ENCODE measurements around the gene CYB5D1.

CYB5D1 gene

DNA sequence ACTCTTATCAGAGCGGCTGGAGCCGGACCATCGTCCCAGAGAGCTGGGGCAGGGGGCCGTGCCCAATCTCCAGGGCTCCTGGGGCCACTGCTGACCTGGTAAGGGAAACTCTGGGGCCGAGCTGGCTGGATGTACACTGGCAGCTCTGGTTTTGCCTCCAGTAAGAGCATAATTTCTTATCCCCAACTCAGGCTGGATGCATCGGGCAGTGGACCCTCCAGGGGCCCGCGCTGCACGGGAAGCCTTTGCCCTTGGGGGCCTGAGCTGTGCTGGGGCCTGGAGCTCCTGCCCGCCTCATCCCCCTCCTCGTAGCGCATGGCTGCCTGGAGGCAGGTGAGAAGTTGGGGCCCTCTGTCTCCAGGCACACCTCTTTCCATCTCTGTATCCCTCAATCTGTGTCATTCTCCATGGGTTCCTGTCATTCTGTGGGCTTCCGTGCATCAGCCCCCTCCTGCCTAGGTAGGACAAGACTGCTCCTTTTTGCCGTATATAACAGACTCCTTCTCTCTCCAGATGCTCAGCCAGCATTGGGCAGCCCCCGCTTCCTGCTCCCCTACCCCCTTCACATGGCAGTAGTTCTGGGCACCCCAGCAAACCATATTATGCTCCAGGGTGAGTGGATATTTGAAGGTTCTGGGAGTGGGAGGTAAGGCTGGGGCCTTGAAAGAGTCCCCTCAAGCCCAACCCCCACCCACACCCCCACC is 12.3 kb upstream of the CYB5D1 start:
- no peak for DNase-seq

DNA sequence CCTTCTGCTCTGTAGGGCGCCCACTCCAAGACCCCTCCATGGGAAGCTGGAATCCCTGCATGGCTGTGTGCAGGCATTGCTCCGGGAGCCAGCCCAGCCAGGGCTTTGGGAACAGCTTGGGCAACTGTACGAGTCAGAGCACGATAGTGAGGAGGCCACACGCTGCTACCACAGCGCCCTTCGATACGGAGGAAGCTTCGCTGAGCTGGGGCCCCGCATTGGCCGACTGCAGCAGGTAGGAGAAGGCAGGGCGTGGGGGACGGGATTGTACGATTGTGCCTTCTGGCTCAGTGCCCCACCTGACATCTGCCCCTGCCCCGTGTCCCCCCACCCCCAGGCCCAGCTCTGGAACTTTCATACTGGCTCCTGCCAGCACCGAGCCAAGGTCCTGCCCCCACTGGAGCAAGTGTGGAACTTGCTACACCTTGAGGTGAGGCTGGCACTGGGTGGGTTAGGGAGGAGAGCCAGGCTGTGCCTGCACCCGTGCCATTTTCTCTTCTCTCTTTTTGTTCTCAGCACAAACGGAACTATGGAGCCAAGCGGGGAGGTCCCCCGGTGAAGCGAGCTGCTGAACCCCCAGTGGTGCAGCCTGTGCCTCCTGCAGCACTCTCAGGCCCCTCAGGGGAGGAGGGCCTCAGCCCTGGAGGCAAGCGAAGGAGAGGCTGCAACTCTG is 11.6 kb upstream of the CYB5D1 start:
- DNase-seq: no peak

DNA sequence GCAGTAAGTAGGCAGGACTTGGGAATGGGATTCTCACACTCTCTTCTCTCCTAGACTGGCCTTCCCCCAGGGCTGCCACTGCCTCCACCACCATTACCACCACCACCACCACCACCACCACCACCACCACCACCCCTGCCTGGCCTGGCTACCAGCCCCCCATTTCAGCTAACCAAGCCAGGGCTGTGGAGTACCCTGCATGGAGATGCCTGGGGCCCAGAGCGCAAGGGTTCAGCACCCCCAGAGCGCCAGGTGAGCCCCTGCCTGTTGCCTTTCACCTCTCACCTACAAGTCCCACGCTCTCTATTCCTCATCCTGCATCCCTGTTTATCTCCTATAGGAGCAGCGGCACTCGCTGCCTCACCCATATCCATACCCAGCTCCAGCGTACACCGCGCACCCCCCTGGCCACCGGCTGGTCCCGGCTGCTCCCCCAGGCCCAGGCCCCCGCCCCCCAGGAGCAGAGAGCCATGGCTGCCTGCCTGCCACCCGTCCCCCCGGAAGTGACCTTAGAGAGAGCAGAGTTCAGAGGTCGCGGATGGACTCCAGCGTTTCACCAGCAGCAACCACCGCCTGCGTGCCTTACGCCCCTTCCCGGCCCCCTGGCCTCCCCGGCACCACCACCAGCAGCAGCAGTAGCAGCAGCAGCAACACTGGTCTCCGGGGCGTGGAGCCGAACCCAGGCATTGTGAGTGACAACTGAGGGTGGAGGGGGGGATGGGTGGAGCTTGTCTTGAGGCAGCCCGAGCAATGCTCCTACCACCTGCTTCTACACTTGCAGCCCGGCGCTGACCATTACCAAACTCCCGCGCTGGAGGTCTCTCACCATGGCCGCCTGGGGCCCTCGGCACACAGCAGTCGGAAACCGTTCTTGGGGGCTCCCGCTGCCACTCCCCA is 10.8 kb upstream of the CYB5D1 start:
- DNase-seq: no peak

DNA sequence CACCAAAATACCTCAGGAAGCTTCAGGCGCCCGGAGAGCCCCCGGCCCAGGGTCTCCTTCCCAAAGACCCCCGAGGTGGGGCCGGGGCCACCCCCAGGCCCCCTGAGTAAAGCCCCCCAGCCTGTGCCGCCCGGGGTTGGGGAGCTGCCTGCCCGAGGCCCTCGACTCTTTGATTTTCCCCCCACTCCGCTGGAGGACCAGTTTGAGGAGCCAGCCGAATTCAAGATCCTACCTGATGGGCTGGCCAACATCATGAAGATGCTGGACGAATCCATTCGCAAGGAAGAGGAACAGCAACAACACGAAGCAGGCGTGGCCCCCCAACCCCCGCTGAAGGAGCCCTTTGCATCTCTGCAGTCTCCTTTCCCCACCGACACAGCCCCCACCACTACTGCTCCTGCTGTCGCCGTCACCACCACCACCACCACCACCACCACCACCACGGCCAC is 9.6 kb upstream of the CYB5D1 start:
- DNase-seq: no peak

DNA sequence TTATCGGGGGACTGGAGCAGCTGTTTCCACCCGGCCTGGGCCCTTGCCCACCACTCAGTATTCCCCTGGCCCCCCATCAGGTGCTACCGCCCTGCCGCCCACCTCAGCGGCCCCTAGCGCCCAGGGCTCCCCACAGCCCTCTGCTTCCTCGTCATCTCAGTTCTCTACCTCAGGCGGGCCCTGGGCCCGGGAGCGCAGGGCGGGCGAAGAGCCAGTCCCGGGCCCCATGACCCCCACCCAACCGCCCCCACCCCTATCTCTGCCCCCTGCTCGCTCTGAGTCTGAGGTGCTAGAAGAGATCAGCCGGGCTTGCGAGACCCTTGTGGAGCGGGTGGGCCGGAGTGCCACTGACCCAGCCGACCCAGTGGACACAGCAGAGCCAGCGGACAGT is 9.1 kb upstream of the CYB5D1 start:
- no peak for DNase-seq

GRCh38 chr17:7849130-7849750 is 8.6 kb upstream of the CYB5D1 start:
- DNase-seq: no peak

DNA sequence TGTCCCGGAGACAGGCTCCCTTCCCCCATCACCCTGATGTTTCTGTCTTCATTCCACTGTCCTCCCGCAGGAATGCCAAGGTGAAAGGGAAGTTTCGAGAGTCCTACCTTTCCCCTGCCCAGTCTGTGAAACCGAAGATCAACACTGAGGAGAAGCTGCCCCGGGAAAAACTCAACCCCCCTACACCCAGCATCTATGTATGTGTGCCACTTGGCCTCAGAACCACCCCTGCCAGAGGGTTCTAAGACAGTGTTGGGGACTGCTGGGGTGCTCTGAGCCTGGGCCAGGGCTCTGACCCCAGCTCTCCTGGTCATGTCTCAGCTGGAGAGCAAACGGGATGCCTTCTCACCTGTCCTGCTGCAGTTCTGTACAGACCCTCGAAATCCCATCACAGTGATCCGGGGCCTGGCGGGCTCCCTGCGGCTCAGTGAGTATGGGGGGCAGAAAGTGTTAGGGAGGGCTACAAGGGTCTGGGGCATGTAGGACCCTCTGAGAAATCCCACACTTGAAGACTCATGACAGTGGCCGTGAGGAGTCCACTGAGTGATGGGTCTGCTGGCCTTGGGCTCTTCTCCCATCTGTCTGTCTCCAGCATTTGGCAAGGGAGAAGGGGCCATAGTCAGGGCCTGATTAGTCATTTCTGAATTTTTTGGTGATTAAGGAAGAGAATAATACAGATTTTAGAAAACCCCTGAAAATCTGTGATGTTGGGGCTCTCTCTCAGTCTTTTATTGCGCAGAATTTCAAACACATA is 7.9 kb upstream of the CYB5D1 start:
- DNase-seq: no peak

GRCh38 chr17:7850701-7851437 is 6.9 kb upstream of the CYB5D1 start:
- DNase-seq: no peak

- DNase-seq: peak; percentile 94
Measured at GRCh38 chr17:7851438-7852261, 6.2 kb upstream of the CYB5D1 start.

DNA sequence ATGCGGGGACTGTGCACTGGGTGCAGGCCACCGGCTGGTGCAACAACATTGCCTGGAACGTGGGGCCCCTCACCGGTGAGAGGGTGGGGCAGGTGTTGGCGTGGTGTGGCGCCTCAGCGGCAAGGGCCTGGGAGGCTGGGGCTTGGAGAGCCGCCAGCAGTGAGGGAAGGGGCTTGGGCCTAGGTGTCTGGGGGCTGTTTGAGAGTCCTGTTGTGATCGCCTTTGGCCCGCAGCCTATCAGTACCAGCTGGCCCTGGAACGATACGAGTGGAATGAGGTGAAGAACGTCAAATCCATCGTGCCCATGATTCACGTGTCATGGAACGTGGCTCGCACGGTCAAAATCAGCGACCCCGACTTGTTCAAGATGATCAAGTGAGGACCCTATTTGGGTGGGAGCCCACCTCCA is 5.5 kb upstream of the CYB5D1 start:
- DNase-seq: no peak

DNA sequence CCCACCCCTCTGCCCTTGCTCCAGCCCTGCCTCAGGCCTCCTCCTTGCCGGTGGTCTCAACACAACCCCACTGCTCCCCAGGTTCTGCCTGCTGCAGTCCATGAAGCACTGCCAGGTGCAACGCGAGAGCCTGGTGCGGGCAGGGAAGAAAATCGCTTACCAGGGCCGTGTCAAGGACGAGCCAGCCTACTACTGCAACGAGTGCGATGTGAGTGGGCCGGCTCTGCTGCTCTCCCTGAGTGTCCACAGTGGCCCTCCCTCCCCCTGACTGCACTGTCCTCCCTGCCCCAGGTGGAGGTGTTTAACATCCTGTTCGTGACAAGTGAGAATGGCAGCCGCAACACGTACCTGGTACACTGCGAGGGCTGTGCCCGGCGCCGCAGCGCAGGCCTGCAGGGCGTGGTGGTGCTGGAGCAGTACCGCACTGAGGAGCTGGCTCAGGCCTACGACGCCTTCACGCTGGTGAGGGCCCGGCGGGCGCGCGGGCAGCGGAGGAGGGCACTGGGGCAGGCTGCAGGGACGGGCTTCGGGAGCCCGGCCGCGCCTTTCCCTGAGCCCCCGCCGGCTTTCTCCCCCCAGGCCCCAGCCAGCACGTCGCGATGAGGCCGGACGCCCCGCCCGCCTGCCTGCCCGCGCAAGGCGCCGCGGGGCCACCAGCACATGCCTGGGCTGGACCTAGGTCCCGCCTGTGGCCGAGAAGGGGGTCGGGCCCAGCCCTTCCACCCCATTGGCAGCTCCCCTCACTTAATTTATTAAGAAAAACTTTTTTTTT is 4.7 kb upstream of the CYB5D1 start:
- no peak for DNase-seq

DNA sequence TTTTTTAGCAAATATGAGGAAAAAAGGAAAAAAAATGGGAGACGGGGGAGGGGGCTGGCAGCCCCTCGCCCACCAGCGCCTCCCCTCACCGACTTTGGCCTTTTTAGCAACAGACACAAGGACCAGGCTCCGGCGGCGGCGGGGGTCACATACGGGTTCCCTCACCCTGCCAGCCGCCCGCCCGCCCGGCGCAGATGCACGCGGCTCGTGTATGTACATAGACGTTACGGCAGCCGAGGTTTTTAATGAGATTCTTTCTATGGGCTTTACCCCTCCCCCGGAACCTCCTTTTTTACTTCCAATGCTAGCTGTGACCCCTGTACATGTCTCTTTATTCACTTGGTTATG is 4.1 kb upstream of the CYB5D1 start:
- DNase-seq: no peak

DNA sequence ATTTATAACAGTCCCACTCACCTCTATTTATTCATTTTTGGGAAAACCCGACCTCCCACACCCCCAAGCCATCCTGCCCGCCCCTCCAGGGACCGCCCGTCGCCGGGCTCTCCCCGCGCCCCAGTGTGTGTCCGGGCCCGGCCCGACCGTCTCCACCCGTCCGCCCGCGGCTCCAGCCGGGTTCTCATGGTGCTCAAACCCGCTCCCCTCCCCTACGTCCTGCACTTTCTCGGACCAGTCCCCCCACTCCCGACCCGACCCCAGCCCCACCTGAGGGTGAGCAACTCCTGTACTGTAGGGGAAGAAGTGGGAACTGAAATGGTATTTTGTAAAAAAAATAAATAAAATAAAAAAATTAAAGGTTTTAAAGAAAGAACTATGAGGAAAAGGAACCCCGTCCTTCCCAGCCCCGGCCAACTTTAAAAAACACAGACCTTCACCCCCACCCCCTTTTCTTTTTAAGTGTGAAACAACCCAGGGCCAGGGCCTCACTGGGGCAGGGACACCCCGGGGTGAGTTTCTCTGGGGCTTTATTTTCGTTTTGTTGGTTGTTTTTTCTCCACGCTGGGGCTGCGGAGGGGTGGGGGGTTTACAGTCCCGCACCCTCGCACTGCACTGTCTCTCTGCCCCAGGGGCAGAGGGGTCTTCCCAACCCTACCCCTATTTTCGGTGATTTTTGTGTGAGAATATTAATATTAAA is 3.6 kb upstream of the CYB5D1 start:
- DNase-seq: no peak

- no peak for DNase-seq
Measured at GRCh38 chr17:7854851-7855659, 2.7 kb upstream of the CYB5D1 start, which contains the start of gene TMEM88. TMEM88 (plus strand) TSS chr17:7855066; CDS start chr17:7855075, 9 bp downstream.

DNA sequence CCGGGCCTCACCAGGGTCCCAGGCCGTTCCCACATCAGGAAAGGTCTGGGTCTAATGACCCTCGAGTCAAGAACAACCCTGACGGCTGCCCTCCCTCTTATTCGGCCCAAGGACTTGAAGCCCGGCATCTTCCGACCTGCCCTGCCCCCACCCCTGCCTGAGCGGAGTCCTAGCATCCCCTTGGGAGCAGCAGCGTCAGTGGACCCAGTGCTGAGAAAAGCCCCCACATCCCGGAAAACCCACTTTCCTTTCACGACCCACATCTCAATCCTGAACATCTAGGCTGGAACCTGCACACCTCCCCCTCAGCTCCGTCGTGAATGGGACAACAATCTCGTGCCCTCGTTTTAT is 2.2 kb upstream of the CYB5D1 start:
- DNase-seq: no peak

DNA sequence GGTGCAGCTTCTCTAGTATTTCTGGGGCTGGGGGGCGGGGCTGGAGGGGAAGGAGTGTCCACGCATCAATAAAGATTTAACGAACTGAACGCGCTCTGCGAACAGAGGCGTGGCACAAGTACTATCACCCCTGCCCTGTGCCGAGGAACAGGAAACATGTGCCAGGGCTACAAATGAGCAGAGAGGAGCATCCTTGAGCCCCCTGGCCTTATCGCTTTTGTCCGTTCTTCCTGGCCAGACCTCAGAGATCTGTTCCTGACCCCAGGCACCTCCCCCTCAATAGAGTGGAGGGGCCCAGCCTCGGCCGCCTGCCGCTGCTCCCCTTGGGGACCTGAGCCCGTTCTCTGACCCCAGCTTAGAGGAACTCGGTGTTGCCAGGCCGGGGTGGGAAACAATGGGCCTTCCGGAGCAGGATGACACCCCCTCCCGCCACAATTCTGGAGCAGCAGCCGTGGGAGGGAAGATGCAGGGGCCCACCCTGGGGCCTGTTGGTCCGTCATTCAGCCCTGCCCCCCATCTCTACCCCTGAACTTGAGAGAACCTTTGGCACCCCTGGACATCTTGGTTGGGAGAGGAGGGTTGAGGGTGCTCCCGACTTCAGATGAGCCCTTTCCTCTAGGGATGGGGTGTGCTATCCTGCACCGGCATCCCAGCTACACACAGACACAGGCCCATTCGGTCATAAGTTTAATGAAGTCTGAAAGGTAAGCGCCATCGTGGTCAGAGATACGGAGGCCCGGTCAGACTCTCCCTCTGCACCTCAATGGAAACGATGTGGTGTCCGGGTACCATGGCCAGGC is 1.6 kb upstream of the CYB5D1 start:
- peak; percentile 23 for DNase-seq
